H1 (cell line): ENCODE data around the gene RNF8. TPM values are rescaled to one million over a fixed set of nuclear protein-coding genes. Genes with fewer than 3 reads are reported as not detected.
A peak's percentile ranks its signal among the peaks of the same experiment; 100 is the strongest.

ENCODE experiments used
- CTCF ChIA-PET: fragments of 300-600 bp; sonication (Branson Sonifier 250); formaldehyde crosslinking; loops from one replicate; lab custom pipeline; 2021; ENCODE audit not compliant: partially characterized antibody; lab: Charles Lee
- POLR2A ChIA-PET: fragments of 300-600 bp; sonication (Branson Sonifier 250); formaldehyde crosslinking; loops from one replicate; lab custom pipeline; 2021; ENCODE audit warnings: inconsistent platforms; ENCODE audit not compliant: partially characterized antibody; lab: Charles Lee
- DNase-seq, 2 experiments: peaks; one replicate each; pipeline versions ENCODE4 v3.0.0 to v3.0.0-alpha.2; 2010 to 2022; ENCODE audit warnings: low spot score in 2 of 2, low read depth in 1 of 2, mixed read lengths in 1 of 2
- FAIRE-seq: peaks from 2 replicates; lab custom pipeline; 2011; peaks lifted over from hg19 to GRCh38; lab: Jason Lieb, UNC
- H2AFZ ChIP-seq: 2 replicates; pipeline ENCODE4 v1.8.1; 2012; ENCODE audit warnings: low read length, inconsistent platforms
- H2AK5ac ChIP-seq: 2 replicates; pipeline ENCODE4 v1.6.1; 2013; ENCODE audit warnings: low read depth, low read length
- H2BK120ac ChIP-seq: replicated peaks from 2 replicates; pipeline ENCODE3; 2013; ENCODE audit warnings: low read depth, low read length, inconsistent platforms
- H2BK12ac ChIP-seq: 2 replicates; pipeline ENCODE4 v1.6.1; 2013; ENCODE audit warnings: low read depth, low read length
- H2BK15ac ChIP-seq: 2 replicates; pipeline ENCODE4 v1.6.1; 2013; ENCODE audit warnings: low read length
- H2BK20ac ChIP-seq: 2 replicates; pipeline ENCODE4 v1.6.1; 2013; ENCODE audit warnings: low read length
- H2BK5ac ChIP-seq: 2 replicates; pipeline ENCODE4 v1.6.1; 2013; ENCODE audit warnings: low read depth, low read length
- H3K14ac ChIP-seq: 2 replicates; pipeline ENCODE4 v1.6.1; 2013; ENCODE audit warnings: inconsistent platforms; ENCODE audit not compliant: insufficient read length
- H3K18ac ChIP-seq: 2 replicates; pipeline ENCODE4 v1.6.1; 2013; ENCODE audit warnings: low read length; ENCODE audit errors: extremely low read depth
- H3K23ac ChIP-seq: 2 replicates; pipeline ENCODE4 v1.6.1; 2013; ENCODE audit warnings: inconsistent platforms; ENCODE audit not compliant: insufficient read length
- H3K23me2 ChIP-seq: 2 replicates; pipeline ENCODE4 v1.6.1; 2013; ENCODE audit warnings: low read depth, low read length
- H3K27ac ChIP-seq: 2 replicates; pipeline ENCODE4 v1.6.1; 2011; ENCODE audit warnings: low read depth, low read length, inconsistent platforms
- H3K27me3 ChIP-seq, 4 experiments: replicated peaks in 1 of 4; 1 replicate in 1 of 4; 2 replicates in 3 of 4; pipeline versions ENCODE4 v1.6.1 to v1.8.1; 2011 to 2013; ENCODE audit warnings: low read length in 3 of 4, mild to moderate bottlenecking in 3 of 4, inconsistent platforms in 2 of 4, mixed read lengths in 2 of 4, moderate library complexity in 1 of 4; ENCODE audit not compliant: control insufficient read depth in 3 of 4, insufficient read depth in 3 of 4; ENCODE audit errors: extremely low read depth in 1 of 4
- H3K36me3 ChIP-seq, 4 experiments: 2 replicates each; pipeline versions ENCODE4 v1.6.1 to v1.8.1; 2011 to 2013; ENCODE audit warnings: mild to moderate bottlenecking in 4 of 4, low read length in 3 of 4, moderate library complexity in 2 of 4, control low read depth in 1 of 4, inconsistent platforms in 1 of 4; ENCODE audit not compliant: insufficient read depth in 4 of 4, control insufficient read depth in 2 of 4
- H3K4ac ChIP-seq: replicated peaks from 2 replicates; pipeline ENCODE3; 2013; ENCODE audit warnings: low read length, low read depth, mixed read lengths, inconsistent platforms; ENCODE audit not compliant: insufficient read length
- H3K4me1 ChIP-seq, 4 experiments: replicated peaks in 1 of 4; 1 replicate in 1 of 4; 2 replicates in 3 of 4; pipeline versions ENCODE4 v1.6.1 to v1.8.1; 2011 to 2013; ENCODE audit warnings: low read length in 3 of 4, inconsistent platforms in 2 of 4, mixed read lengths in 1 of 4; ENCODE audit not compliant: insufficient read depth in 4 of 4, control insufficient read depth in 3 of 4
- H3K4me2 ChIP-seq, 2 experiments: 2 replicates each; pipeline versions ENCODE4 v1.6.1 to v1.8.1; 2011 to 2013; ENCODE audit warnings: low read depth in 2 of 2, low read length in 2 of 2, control low read depth in 1 of 2, inconsistent platforms in 1 of 2, mild to moderate bottlenecking in 1 of 2; ENCODE audit not compliant: insufficient read depth in 1 of 2
- H3K4me3 ChIP-seq, 4 experiments: fragments of 200-600, 300-600 bp in 1 of 4; sonication (generic), shearing (Covaris generic), sonication (Bioruptor Twin) in 1 of 4; 2 replicates each; pipeline versions ENCODE4 v1.5.1 to v1.8.1; 2011 to 2016; ENCODE audit warnings: low read length in 4 of 4, low read depth in 3 of 4, control low read depth in 2 of 4, inconsistent platforms in 2 of 4, mild to moderate bottlenecking in 2 of 4, mixed read lengths in 1 of 4, moderate library complexity in 1 of 4; ENCODE audit not compliant: insufficient read depth in 2 of 4; ENCODE audit errors: extremely low read depth in 1 of 4
- H3K56ac ChIP-seq: replicated peaks from 2 replicates; pipeline ENCODE3; 2013; ENCODE audit warnings: low read depth, mild to moderate bottlenecking, mixed read lengths, low read length, inconsistent platforms; ENCODE audit not compliant: insufficient read length
- H3K79me1 ChIP-seq: 2 replicates; pipeline ENCODE4 v1.6.1; 2013; ENCODE audit warnings: low read depth, low read length, control low read depth
- H3K79me2 ChIP-seq, 2 experiments: 2 replicates each; pipeline versions ENCODE4 v1.6.1 to v1.8.1; 2012 to 2013; ENCODE audit warnings: low read length in 2 of 2, mild to moderate bottlenecking in 2 of 2, inconsistent platforms in 1 of 2; ENCODE audit not compliant: insufficient read depth in 2 of 2, control insufficient read depth in 1 of 2
- H3K9ac ChIP-seq, 4 experiments: replicated peaks in 1 of 4; 1 replicate in 1 of 4; 2 replicates in 3 of 4; pipeline versions ENCODE4 v1.6.1 to v1.8.1; 2011 to 2013; ENCODE audit warnings: low read depth in 3 of 4, low read length in 3 of 4, control low read depth in 2 of 4, mild to moderate bottlenecking in 2 of 4, moderate library complexity in 2 of 4, inconsistent platforms in 1 of 4; ENCODE audit errors: extremely low read depth in 1 of 4
- H3K9me3 ChIP-seq, 2 experiments: 2 replicates each; pipeline versions ENCODE4 v1.6.1 to v1.8.1; 2012 to 2013; ENCODE audit warnings: mild to moderate bottlenecking in 2 of 2, moderate library complexity in 2 of 2, control low read depth in 1 of 2, inconsistent platforms in 1 of 2, low read depth in 1 of 2, low read length in 1 of 2, mixed read lengths in 1 of 2; ENCODE audit not compliant: insufficient read depth in 2 of 2
- H4K20me1 ChIP-seq, 2 experiments: replicated peaks in 1 of 2; 2 replicates each; pipeline versions ENCODE3 to v1.8.1; 2011 to 2013; ENCODE audit warnings: inconsistent platforms in 2 of 2, low read length in 2 of 2, mild to moderate bottlenecking in 1 of 2; ENCODE audit not compliant: insufficient read depth in 2 of 2, control insufficient read depth in 1 of 2
- H4K5ac ChIP-seq: 2 replicates; pipeline ENCODE4 v1.6.1; 2013; ENCODE audit warnings: low read length, low read depth, mixed read lengths, inconsistent platforms; ENCODE audit not compliant: insufficient read length
- H4K8ac ChIP-seq: 2 replicates; pipeline ENCODE4 v1.8.0; 2013; ENCODE audit warnings: mild to moderate bottlenecking, moderate library complexity, low read length, inconsistent platforms; ENCODE audit not compliant: insufficient read depth; ENCODE audit errors: extremely low read depth
- H4K91ac ChIP-seq: replicated peaks from 2 replicates; pipeline ENCODE3; 2013; ENCODE audit warnings: low read length, mixed read lengths, inconsistent platforms; ENCODE audit not compliant: insufficient read length
- EP300 ChIP-seq, 2 experiments: IDR thresholded peaks; 1 replicate in 1 of 2; 2 replicates in 1 of 2; pipeline ENCODE4 v1.6.1; 2011 to 2012; ENCODE audit warnings: low read depth in 2 of 2, low read length in 2 of 2, mild to moderate bottlenecking in 2 of 2, borderline replicate concordance in 1 of 2, inconsistent platforms in 1 of 2, moderate library complexity in 1 of 2
- NRF1 ChIP-seq: IDR thresholded peaks from 2 replicates; pipeline ENCODE4 v1.6.1; 2011; ENCODE audit warnings: mild to moderate bottlenecking, low read depth, low read length, improper control_type of control experiment
- ZNF274 ChIP-seq: IDR thresholded peaks from 2 replicates; pipeline ENCODE4 v1.7.0; 2012; ENCODE audit warnings: low read length, borderline replicate concordance; ENCODE audit errors: extremely low read depth
- WGBS, 2 experiments: shearing (Covaris generic) in 1 of 2; methylation state at CpG; one replicate each; pipeline versions ENCODE4 v1.1.6 to v1.1.7; 2013 to 2015; ENCODE audit warnings: low lambda C conversion rate in 2 of 2, mixed read lengths in 2 of 2, inconsistent platforms in 1 of 2, low coverage in 1 of 2, missing lambda C conversion rate in 1 of 2; ENCODE audit not compliant: insufficient replicate concordance in 2 of 2, insufficient coverage in 1 of 2, insufficient read length in 1 of 2; ENCODE audit errors: extremely low coverage in 1 of 2, missing lambda C conversion rate in 1 of 2; 5-methylcytosine and 5-hydroxymethylcytosine counted together
- polyA plus RNA-seq, 7 experiments: library from polyadenylated mRNA; depleted of rRNA in 3 of 7; stranded (reverse) in 5 of 7; unstranded in 2 of 7; fragments of >200 nt in 5 of 7; fragments of 200-250 nt in 2 of 7; gene quantifications; 1 replicate in 5 of 7; 2 replicates in 1 of 7; 4 replicates in 1 of 7; pipeline versions ENCODE4 v1.2.1 to v1.2.3, GENCODE V29; 2011 to 2013; ENCODE audit warnings: missing spikeins in 2 of 7, mixed read lengths in 2 of 7
- total RNA-seq: library from RNA; stranded (reverse); fragmentation: NEBNext Ultra II Directional; extraction: Animal tissue kit (Norgen Biotek cat#: 25700); gene quantifications from 2 replicates; pipeline ENCODE4 v1.2.1, GENCODE V29; 2021
- TF ChIP-seq, protein P1 (sequence below), 3 experiments: IDR thresholded peaks; 1 replicate in 2 of 3; 2 replicates in 1 of 3; pipeline versions ENCODE4 v1.5.1 to v1.6.1; 2011; ENCODE audit warnings: low read length in 3 of 3, mild to moderate bottlenecking in 3 of 3, inconsistent platforms in 2 of 3, low read depth in 1 of 3, moderate library complexity in 1 of 3; ENCODE audit not compliant: insufficient read depth in 1 of 3; ENCODE audit errors: control extremely low read depth in 1 of 3

RNF8 gene
- total and polyA plus RNA-seq, 2 of the 8 experiments (the other 6 are each of a cell fraction or from before 2014, with no cell fraction given): 20.3 to 44.7 TPM

DNA sequence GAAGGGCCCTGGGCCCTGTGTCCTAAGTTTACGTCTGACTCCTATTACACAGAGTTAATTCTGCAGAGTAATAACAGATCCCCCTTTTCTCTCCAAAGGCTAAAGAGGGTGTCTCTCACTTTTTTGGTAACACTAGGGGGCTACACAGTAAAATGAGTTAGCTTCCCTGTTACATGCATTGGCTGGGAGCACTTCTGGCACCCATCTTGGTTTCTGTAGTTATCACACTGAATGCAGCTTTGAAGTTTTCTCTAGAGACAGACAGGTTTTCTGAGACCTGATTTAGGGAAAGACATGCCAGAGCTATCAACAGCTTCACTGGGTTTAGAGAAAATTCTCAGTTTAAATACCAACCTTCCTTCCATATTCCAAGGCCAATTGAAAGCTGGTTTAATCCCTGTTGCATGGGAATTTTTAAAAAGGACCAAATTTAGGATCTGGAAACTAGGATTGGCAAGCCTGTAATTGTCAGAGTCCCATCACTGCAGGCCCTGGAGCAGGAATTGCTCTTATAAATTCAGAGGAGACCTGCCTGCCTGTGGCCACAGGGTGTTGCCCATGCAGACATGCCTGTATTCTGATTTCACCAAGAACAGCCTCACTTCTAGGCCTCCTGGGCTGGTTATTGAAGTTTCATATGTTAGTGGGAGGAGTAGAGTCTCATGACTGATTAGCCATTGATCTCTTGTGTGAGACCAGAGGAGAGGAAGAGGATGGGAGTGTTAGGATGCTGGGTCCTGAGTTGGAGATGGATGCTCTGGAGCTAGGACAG lies 29.4 kb downstream of the RNF8 start:
- Histone ChIP-seq H3K9ac (no peak overlapping the region), H3K4me3 (no peak overlapping the region), H3K56ac (no peak overlapping the region), H3K4ac (no peak overlapping the region), H2BK120ac (no peak overlapping the region), H2BK20ac (no peak overlapping the region), H4K8ac (no peak overlapping the region), H4K20me1 (peaks cover 0 to 1% of the 10 kb centered on the region in 2 experiments), H3K4me1 (no peaks in the 10 kb centered on the region), H3K27me3 (no peaks in the 10 kb centered on the region), H3K23ac (no peak overlapping the region), H3K14ac (no peak overlapping the region), H3K36me3 (peaks cover 2 to 33% (median 19%) of the 10 kb centered on the region in 4 experiments), H4K5ac (no peak overlapping the region), H3K79me1 (no peaks in the 10 kb centered on the region; the same call in 1 of the 2 replicates), H3K79me2 (no peaks in the 10 kb centered on the region), H3K18ac (no peak overlapping the region), H3K23me2 (no peaks in the 10 kb centered on the region), H2BK12ac (no peak overlapping the region), H3K9me3 (no peaks in the 10 kb centered on the region), H2AK5ac (no peak overlapping the region), H2BK15ac (no peak overlapping the region), H3K4me2 (no peak overlapping the region), H2BK5ac (no peak overlapping the region), H4K91ac (no peak overlapping the region), H3K27ac (no peak overlapping the region), H2AFZ (no peak overlapping the region)
- TF ChIP-seq ZNF274: no peak
- no peak for TF ChIP-seq EP300 (IDR thresholded peaks at IDR 0.05; ENCODE audit: borderline replicate concordance in 1 of 2, low read depth in 2 of 2, low read length in 2 of 2)
- TF ChIP-seq NRF1: no peak
- TF ChIP-seq, protein P1, sequence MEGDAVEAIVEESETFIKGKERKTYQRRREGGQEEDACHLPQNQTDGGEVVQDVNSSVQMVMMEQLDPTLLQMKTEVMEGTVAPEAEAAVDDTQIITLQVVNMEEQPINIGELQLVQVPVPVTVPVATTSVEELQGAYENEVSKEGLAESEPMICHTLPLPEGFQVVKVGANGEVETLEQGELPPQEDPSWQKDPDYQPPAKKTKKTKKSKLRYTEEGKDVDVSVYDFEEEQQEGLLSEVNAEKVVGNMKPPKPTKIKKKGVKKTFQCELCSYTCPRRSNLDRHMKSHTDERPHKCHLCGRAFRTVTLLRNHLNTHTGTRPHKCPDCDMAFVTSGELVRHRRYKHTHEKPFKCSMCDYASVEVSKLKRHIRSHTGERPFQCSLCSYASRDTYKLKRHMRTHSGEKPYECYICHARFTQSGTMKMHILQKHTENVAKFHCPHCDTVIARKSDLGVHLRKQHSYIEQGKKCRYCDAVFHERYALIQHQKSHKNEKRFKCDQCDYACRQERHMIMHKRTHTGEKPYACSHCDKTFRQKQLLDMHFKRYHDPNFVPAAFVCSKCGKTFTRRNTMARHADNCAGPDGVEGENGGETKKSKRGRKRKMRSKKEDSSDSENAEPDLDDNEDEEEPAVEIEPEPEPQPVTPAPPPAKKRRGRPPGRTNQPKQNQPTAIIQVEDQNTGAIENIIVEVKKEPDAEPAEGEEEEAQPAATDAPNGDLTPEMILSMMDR (IDR thresholded peaks at IDR 0.05; ENCODE audit: control extremely low read depth in 1 of 3, insufficient read depth in 1 of 3, low read depth in 1 of 3, low read length in 3 of 3): peak in 1 of 3 experiments; percentile 4; a peak in 1 of 4 replicates
- CTCF ChIA-PET: interaction anchor here (0.6 to 3.2 kb wide), 12 partner anchors 10 to 321 kb away, joined by 3 to 43 read pairs (median 5); partner anchors contain the start of gene CMTR1
- DNase-seq (no peak), FAIRE-seq (no peak)
- POLR2A ChIA-PET: interaction anchor here (0.7 to 1.4 kb wide), 5 partner anchors 8 to 23 kb away, joined by 3 read pairs; no protein-coding TSS in a partner anchor
- 75% methylated on average over 1 of the region's 1 CpG; no CpG with 5 or more reads in 1 of the 2 experiments for WGBS, 2 experiments
